Activated gamma-delta T cell treated with anti-CD3 and anti-CD28 coated beads, Interleukin-2, amount 50 U/mL, for 16 hours (primary cell): ENCODE results near the gene GNAQ.

Experiments used
- DNase-seq: peaks from one replicate; pipeline ENCODE4 v3.0.0-alpha.2; 2020; ENCODE audit warnings: low read depth

The GNAQ gene

DNA sequence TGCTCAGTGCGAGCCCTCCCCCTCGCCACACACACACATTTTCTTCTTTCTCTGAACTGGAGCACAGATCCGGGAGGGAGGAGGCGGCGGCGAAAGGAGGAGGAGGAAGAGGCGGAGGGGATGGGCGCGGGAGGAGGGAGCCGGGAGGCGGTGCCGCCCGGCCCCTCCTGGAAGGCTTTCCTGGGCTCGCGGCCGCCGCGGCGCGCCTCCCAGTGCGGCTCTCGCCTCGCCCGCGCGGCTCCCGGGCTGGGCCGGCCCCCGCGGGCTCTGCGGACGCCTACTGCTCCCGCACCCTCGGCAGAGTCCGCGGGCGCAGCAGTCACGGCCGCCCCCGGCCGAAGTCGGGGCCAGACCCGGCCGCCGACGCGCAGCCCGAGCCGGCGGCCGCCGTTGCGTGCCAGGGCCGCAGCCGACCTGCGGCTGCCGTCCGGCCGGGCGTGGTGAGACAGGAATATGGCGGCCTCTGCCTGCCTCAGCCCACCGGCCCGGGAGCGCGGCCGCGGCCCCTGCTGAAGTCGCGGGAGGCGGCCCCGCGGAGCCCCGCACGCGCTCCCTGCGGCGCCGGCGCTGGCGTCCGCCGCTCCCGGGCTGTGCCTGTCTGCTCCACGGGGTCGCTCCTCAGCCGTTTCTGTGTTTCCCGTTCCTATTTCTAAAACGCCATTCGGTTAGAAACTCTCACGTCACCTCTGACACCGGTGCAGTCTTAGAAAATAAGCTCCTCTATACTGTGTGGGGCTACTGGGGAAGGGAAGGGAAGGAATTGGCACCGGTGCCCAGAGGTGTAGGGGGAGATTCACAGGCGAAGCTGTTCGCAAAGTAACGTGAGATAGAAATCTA is 500 bp upstream of the GNAQ start:
- peak; percentile 34 for DNase-seq

DNA sequence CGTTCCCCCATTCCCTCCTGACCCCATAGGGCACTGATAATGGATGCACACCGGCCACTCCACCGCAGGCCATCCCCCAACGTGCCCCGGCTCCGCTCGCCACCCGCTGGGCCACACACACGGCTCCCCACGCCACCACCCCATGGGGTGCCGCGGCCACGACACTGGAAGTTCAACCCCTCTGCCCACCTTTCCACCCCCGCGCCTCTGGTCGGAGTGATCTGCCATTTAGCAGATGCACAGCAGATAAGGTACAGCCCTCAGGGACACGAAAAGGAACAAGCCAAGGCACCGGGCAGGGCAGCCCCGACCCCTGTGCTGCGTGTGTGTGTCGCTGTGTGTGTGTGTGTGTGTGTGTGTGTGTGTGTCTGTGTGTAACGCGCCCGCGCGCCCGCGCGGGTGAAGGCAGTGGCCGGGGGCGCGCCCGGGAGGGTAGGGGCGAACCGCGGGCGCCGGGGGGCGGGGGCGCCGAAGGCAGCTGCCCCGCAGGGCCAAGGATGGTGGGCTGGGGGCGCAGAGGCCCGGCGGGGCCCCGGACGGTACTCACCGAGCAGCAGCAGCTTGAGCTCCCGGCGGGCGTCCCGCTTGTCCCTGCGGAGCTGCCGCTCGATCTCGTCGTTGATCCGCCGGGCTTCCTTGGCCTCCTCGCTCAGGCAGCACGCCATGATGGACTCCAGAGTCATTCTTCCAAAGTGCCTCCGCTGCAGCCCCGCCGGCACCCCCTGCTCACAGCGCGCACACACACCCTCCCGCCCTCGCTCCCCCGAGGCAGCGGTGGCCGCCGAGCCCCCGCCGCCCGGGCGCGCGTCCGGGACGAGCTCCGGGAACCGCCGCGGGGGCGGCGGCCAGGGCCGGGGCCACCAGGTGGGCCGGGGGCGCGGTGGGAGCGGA is 813 bp downstream of the GNAQ start:
- DNase-seq: peak; percentile 29

DNA sequence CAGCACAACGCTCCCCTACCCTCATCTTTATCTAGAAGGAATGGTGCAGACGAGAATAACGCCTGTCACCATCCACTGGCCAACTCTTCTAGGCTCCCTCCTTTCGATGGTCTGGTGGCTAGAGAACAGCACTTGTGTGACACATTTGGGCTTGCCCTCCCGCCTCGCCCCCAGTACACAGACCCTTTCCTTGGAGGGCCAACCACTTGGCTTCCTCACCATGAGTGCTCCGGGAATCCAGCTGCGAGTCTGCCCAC is 1.4 kb downstream of the GNAQ start:
- peak; percentile 3 for DNase-seq

DNA sequence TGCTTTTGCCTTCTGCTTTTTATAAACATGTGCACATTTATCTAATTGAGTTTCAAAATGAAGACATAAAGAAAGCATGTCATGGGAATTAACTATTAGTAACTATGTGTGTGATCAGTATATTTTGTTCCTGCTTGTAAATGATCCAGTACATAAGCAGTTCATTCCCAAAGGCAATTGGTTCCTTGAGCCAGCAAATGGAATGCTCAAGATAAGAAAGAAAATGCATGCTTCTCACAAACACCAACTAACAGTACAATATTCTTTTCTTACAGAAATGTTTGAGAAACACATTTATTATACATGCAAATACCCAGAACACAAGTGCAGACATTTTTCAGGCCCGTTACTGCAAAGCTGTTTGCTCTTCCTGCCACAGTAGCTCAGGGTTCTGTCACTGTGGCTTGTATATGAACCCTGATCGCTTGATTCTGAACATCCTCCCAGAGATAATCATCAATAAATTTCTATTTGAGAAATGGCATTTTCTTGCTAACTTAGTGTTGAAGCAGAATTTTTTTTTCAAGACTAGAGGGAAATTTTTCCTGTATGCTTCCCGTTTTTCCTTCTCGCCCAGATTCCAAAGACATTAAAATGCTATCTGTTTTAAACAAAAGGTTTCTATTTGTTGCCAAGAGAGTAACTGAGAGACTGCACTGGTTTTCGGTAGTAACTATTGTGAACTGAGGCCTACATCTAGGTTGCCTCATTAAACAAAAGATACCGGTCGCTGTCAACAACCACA is 1.9 kb downstream of the GNAQ start:
- DNase-seq: no peak

DNA sequence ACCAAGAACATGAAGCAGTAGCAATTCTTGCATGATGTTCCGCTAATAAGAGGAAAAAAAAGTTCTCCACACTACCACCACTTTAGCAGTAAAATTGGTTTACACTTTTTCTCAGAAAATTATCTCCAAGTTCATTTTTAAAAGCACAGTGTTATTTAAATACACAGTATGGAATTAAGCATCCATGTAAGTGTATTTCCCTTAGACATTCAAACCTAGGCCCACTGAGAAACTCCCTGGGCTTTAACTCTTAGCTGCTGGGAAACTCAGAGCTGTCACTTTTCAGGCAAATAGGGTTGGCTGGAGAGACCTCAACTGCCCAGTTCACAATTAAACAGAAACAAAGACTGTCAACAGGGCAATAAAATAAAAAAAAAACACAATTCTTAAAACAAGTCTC is 2.7 kb downstream of the GNAQ start:
- no peak for DNase-seq

DNA sequence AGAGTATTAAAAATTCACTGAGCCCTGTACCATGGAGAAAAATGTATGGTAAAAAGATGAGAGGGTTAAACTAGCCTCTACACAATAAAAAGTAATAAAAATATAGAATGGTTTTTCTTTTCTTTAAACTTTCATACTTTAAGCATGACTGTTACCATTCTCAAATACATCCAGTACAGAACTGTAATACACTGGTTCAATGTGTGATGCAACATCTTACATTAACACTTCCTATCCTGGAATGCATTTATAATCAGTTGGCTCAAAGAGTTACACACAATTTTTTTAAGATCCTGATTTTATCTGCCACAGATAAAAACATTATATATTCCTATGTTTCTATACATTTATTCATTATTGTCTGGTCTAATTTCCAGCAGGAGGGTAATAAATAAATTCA is 4.7 kb downstream of the GNAQ start:
- DNase-seq: no peak

DNA sequence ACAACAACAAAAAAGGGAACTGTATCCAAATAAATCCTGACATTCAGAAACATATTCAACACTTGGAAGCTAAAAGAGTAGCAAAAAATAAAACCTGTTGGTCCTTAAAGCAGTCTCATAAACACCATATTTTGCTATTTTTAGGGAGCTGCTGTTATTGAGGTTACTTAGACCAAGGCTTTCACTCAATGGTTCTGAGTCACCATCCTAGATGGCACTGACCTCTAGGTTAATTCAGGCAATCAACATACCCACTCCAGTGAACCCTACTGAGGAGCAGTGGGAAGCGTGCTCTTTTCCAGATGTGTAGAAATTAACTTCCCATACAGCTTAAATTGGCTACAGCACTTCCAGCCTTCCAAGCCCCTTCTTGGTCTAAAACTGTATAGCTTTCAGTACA is 5.2 kb downstream of the GNAQ start:
- no peak for DNase-seq

DNA sequence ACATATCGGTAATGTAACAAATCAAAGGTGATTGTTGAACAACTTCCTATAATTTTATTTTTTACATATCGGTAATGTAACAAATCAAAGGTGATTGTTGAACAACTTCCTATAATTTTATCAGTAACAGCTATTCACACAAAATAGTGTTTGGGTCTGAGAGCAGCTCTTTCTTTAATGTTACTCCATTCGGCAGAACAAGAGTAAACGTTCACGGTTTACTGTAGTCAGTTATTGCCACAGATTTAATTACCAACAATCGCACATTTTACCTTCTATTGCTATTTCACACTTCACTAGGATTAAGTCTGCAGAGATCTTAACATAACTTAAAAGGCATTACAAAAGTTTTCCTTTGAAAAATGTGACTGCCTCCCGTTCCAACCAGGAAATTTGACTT is 6.4 kb downstream of the GNAQ start:
- DNase-seq: no peak

DNA sequence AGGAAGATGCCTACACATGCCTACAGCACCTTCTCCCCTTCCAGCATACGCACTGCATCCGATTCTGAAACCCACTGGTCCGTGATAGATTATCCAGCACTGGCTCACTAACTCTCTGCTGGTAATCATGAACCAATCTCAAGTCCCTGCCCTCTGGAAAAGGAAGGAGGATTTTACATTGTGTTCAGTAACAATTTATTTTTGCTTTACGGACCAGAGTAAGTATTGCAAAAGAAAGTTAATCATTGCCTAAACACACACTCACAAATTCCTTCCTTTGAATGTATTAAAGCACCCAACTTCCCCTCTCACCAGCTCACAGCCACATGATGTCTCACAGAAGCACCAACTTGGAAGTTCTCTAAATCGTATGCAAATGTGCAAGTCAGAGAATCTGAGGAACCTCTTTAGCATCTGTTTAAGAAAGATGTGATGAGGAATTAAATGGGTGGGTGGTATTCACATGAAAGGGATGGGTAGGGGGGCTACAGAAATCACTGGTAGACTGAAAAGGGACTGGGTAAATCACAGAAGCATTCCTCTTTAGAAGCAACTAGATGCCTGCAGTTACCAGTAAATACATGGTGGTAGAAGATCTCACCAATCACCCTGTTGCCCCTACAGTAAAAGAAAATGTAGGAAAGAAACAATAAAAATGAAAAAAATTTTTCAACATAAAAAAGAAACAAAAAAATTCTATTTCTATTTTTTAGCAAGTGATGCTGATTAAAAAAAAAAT is 8.4 kb downstream of the GNAQ start:
- no peak for DNase-seq

DNA sequence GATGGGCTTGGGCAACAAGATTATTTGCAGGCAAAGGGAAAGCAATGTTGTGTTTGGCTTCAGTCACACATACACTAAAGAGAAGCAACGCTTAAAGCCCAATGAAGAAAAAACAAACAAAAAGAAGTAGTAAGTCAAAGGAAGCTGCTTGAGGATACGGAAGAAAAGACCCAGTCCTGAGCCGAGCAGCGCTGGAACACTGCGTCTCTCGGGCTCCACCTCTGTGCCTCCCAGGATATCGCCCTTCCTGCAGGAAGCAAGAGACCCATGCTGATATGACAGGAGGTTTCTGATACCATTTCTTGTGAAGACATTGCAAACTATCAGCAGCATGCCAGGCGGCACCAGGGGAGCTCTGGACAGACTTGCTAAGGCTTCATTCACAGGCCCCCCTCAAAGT is 9.9 kb downstream of the GNAQ start:
- no peak for DNase-seq

DNA sequence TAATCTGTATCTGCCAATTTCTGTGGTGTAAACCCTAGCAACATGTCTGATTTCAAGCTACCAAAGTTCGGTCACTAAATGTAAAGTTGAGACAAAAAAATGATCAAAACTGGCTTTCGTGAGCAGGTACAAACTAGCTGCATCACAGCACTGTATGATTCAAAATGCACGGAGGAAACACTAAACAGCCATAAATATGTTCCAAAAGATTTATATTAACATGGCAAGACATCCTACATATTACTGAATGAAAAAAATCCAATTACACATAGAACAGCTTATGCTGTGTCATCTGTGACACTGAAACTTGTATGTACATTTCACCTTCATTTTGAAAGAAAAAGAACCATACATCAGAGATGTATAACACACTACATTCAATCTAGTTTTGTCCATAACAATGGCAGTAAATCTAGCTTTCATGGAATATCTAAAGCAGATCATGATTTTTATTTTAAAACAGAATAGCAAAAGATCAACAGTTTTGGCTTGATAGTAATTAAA is 14.4 kb downstream of the GNAQ start:
- DNase-seq: no peak

DNA sequence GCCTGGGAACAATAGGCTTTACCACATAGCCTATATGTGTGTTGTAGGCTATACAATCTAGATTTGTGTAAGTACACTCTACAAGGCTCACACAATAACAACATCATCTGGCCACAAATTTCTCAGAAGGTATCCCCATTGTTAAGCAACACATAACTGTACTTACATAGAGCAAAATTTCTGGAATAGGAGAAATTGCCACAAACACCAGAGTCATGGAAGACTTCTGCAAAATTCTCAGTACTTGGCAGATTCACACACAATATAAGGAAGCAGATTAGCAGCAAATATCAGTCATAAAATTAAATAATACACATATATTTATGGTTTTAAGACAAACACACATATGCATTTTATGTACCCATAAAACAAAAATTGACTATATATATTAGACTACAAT is 16.4 kb downstream of the GNAQ start:
- no peak for DNase-seq

DNA sequence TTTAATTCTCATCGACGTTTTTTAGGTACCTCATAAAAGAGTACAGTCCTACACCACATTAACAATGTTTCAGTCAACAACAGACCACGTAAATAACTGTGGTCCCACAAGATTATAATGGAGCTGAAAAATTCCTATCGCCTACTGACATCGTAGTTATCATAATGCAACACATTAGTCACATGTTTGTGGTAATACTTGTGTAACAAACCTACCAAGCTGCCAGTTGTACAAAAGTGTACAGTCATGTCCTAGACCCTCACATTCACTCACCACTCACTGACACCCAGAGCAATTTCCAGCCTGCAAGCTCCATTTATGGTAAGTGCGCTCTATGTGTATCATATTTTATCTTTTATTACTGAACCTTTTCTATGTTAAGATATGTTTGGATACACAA is 16.8 kb downstream of the GNAQ start:
- no peak for DNase-seq

DNA sequence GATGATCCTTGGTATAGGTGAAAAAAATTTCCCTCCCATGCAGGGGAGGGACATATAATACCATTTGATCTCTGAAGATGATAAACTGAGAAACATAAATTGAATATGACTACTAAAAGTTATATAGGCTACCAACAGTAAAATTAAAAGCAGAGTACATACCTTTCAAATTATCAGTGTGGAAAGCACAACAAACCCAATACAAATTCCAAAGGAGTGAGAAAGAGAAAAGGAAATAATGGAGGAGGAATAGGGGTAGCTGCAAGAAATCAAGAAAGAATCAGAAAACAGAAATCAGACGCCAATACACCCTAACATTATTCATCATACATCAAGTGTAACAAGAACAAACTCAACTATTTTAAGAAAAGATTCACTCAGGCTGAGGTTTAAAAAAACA is 17.7 kb downstream of the GNAQ start:
- DNase-seq: no peak

DNA sequence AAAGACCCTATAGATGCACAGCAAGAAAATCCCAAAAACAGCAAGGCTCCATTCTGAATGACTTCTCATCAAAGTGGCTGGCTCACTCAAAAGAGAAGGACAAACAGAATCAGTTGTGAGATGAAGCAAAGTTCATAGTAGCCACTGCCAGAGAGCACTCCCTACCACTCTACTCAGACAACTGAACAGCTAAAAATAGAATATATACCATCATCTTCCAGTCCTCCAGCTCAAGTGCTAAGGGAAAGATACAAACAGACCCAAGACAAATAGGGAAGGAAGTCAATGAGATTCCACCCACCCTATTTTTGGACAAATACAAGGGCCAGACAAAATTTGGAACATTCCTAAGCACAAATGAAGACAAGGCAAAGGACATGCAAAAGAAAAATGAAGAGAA is 20.6 kb downstream of the GNAQ start:
- no peak for DNase-seq

DNA sequence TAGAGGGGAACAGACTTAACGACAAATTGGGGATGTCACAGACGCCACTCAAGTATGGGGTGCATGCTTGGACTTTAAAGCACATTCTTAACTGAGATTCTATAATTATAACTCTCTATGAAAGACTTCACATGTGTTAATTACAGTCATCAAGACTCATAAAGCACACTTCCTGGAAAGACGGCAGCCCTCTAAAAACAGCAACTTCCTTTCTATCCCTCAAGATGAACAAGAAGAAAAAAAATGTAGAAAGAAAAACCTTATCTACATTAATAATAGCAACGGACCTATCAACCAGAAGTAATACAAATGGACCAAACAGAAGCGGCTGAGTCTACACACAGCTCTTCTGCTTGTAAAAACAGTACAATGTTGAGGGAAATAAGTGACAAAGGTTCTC is 21.2 kb downstream of the GNAQ start:
- no peak for DNase-seq

DNA sequence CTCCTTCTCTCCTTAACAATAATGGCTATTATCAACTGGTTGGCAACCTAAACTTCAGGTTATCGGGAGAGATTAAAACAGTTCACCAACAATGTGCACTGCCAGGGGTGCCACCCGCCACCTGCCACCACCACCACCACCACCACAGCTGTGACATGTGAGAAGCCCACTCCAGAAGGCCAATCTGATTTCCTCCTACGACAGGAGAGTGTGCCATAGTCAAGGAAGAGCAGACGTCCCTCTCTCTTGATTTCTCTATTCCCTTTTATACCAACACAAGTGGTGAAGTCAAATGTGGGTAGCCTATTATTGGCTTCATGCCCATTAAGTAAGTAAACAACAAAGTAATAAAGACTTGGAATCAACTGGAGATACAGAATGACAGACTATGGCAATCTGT is 22.4 kb downstream of the GNAQ start:
- no peak for DNase-seq

DNA sequence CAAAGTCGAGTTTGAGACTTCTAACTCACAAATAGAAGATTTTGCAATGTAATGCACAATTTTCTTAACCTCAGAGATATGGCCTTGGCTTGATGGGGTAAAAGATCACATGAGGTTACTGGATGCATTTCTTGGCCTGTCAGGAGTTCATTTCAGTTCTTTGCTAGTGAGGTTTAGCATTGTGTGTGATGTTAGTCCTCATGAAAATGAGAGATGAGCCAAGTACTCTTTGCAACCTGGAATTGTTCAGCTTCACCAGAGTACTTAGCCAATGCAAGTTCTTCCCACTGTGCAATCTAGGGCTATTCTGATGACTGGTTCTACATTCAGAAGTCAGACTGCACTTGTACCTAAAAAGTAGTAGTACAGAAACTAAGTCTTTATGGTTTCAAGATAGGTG is 24.9 kb downstream of the GNAQ start:
- no peak for DNase-seq

DNA sequence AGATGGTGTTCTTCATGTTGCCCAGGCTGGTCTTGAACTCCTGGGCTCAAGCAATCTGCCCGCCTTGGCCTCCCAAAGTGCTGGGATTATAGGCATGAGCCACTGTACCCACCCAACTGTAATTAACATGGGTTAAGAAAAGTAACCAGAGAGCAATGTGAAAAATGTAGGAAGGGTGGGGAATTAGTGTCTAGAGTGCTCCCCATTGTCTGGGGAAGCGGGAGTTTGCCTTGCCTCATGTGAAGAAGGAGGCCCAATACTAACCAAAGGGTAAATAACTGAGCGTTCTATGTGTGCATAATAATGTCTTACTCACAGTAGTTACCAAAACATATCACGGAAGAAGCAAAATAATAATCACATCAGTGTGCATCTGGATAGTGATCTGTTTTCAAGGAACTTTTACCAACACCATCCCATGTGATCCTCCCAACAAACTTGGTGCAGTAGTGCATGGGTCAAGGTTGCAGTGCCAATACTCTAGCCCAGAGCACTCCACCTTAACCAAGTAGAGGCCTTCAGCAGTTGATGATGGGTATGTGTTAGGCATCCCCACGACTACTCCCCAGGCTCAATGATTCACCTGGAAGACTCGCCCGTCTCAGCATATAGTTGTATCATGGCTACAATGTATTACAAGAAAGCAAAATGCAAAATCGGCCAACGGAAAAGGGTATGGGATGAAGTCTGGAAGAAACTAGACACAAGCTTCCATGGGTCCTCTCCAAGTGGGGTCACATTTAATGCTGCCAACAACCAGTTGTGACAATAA is 26.2 kb downstream of the GNAQ start:
- no peak for DNase-seq

DNA sequence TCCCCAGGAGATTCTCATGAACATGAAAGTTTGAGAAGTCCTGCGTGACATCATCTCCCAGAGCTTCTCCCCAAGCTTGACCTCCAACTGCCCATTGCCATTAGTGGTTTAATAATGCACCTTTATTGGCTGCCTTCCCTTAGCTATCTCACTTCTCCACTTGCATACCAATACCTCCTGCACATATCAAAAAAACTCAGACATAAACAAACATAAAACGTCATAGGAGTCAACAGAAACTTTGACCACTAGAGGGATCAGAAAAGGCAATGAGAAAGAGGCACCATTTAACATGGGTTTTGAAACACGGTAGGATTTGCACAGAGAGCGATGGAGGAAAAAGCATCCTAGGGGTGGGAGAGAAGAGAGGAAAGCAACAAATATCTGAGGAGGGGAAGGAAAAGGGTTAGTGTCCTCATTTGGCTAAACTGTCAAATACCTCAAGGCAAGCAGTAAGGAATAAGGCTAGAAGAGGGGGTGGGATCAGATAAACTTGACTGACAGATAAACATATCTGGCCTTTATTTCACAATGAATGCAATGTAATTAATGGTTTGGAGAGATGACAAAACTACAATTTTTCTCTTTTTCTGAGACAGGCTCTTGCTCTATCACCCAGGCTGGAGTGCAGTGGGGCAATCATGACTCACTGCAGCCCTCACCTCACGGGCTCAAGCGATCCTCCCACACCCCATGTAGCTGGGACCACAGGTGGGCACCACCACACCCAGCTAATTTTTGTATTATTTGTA is 27.0 kb downstream of the GNAQ start:
- no peak for DNase-seq

DNA sequence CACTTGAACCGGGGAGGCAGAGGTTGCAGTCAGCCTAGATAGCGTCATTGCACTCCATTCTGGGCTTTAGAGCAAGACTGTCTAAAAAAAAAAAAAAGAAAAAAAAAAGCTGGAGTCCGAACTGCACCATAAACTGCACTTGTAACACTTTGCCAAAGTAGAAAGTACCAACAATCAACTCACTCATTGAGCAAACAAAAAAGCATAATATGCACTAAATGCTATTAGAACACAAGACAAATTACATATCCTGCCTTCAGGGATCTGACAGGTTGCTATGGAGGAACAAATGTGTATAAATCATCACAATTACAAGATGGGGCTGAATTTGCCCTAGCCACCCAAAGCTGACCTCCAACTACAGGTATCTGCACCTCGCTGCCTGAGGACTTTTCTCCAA is 27.9 kb downstream of the GNAQ start:
- no peak for DNase-seq
